Ovary (tissue), 9 donors: ENCODE measurements around the gene ANO6. TPM values are rescaled to one million over a fixed set of nuclear protein-coding genes. Genes with fewer than 3 reads are reported as not detected.

Experiments used
- DNase-seq, 5 donors: peaks; one replicate each; pipeline ENCODE4 v3.0.0-alpha.2; 2019 to 2020
- H3K27ac ChIP-seq, 2 donors: fragments of 200-600 bp; one replicate each; pipeline versions ENCODE4 v1.5.1 to v1.8.0; 2019 to 2022
- H3K27me3 ChIP-seq: fragments of 200-600 bp; one replicate; pipeline ENCODE4 v1.8.0; 2022
- H3K36me3 ChIP-seq: fragments of 200-600 bp; sonication (generic); one replicate; pipeline ENCODE4 v1.5.1; 2019
- H3K4me1 ChIP-seq: one replicate; pipeline ENCODE4 v1.8.1; 2013; ENCODE audit warnings: mild to moderate bottlenecking, moderate library complexity; ENCODE audit not compliant: insufficient read depth
- H3K4me3 ChIP-seq: fragments of 200-600 bp; sonication (generic); one replicate; pipeline ENCODE4 v1.5.1; 2017
- H3K9me3 ChIP-seq, 2 donors: fragments of 200-600 bp in 1 of 2; sonication (generic) in 1 of 2; one replicate each; pipeline versions ENCODE4 v1.5.1 to v1.8.1; 2013 to 2019; ENCODE audit warnings: mild to moderate bottlenecking in 1 of 2, moderate library complexity in 1 of 2
- CTCF ChIP-seq, 3 donors: fragments of 450-650 bp in 2 of 3; fragments of 200-600 bp in 1 of 3; IDR thresholded peaks; one replicate each; pipeline versions ENCODE4 v1.5.1 to v1.8.0; 2016 to 2022; ENCODE audit warnings: antibody characterized with exemption in 3 of 3, mild to moderate bottlenecking in 1 of 3
- EP300 ChIP-seq: sonication (generic); formaldehyde crosslinking; IDR thresholded peaks from one replicate; pipeline ENCODE4 v1.6.1; 2017; ENCODE audit warnings: antibody characterized with exemption
- POLR2A ChIP-seq: fragments of 450-650 bp; IDR thresholded peaks from one replicate; pipeline ENCODE4 v1.6.1; 2017; ENCODE audit warnings: antibody characterized with exemption, mild to moderate bottlenecking, moderate library complexity
- WGBS, 3 donors: extraction: QIAGEN DNeasy Blood & Tissue Kit in 1 of 3; methylation state at CpG; one replicate each; pipeline versions ENCODE4 v1.1.5 to v1.1.7; 2013 to 2017; 5-methylcytosine and 5-hydroxymethylcytosine counted together
- intact Hi-C, 4 donors: fragments of 100-400 bp; cut with DNase I; formaldehyde crosslinking; loops; one replicate each; pipeline versions ENCODE4 v1.11.0 to v1.15.1; 2022 to 2023
- polyA plus RNA-seq, 2 donors: library from polyadenylated mRNA; stranded (reverse); fragments of 200-250 nt in 1 of 2; fragments of 350-450 nt in 1 of 2; fragmentation: Illumina TruSeq in 1 of 2; extraction: RNeasy Lipid Tissue Mini Kit (QIAGEN cat#74804) in 1 of 2; gene quantifications; one replicate each; pipeline ENCODE4 v1.2.3, GENCODE V29; 2013 to 2014
- total RNA-seq, 7 donors: library from RNA; depleted of rRNA in 2 of 7; stranded (reverse); fragments of >200 nt in 2 of 7; fragmentation: NEBNext Ultra II Directional in 3 of 7; extraction: Animal tissue kit (Norgen Biotek cat#: 25700) in 3 of 7; gene quantifications; one replicate each; pipeline versions ENCODE4 v1.1.0 to v1.2.4, GENCODE V29; 2016 to 2023
- donor health status: DM: no; HTN: no; CAD: no; lungs with moderate emphysema.
- donor health status: DM: no; HTN: no; CAD: no.
- donor health status: Bipolar disorder and iron deficiency.
- donor health status: DM: yes; HTN: yes; CAD: no.
- donor health status: DM: no; HTN: no; CAD: no.
- donor health status: DM: yes; HTN: yes; CAD: no.

The ANO6 gene
- total and polyA plus RNA-seq, 9 donors: 38.8 to 88.5 (median 63.2) TPM

GRCh38 chr12:45186762-45187161 lies 29.1 kb upstream of the ANO6 start:
- WGBS, 3 donors: 95 to 98% (median 98%) methylated on average over 2 of the region's 2 CpGs
- intact Hi-C loops: no loop called here

GRCh38 chr12:45189766-45190403 lies 26.0 kb upstream of the ANO6 start:
- intact Hi-C loops: no loop called here
- Histone ChIP-seq H3K4me3 (no peak overlapping the region), H3K36me3 (no peaks in the 10 kb centered on the region), H3K4me1 (no peaks in the 10 kb centered on the region), H3K27me3 (no peaks in the 10 kb centered on the region), H3K9me3 (no peaks in the 10 kb centered on the region), H3K27ac (no peak overlapping the region)
- DNase-seq: no peak
- TF ChIP-seq POLR2A (no peak), EP300 (no peak), CTCF (IDR thresholded peaks at IDR 0.05) (no peak)
- 48 to 72% (median 64%) methylated on average over 1 of the region's 1 CpG for WGBS, 3 donors

More at GRCh38 chr12:45186762-45187161, 29.1 kb upstream of the ANO6 start:
- Histone ChIP-seq H3K4me1 (no peaks in the 10 kb centered on the region), H3K36me3 (no peaks in the 10 kb centered on the region), H3K27ac (no peak overlapping the region), H3K9me3 (no peaks in the 10 kb centered on the region), H3K4me3 (no peak overlapping the region), H3K27me3 (no peaks in the 10 kb centered on the region)
- TF ChIP-seq EP300 (no peak), POLR2A (no peak), CTCF (IDR thresholded peaks at IDR 0.05) (no peak)
- no peak for DNase-seq

- TF ChIP-seq CTCF (IDR thresholded peaks at IDR 0.05) (no peak), EP300 (no peak), POLR2A (no peak)
- Histone ChIP-seq H3K9me3 (no peaks in the 10 kb centered on the region), H3K4me1 (no peaks in the 10 kb centered on the region), H3K4me3 (no peak overlapping the region), H3K36me3 (no peaks in the 10 kb centered on the region), H3K27me3 (no peaks in the 10 kb centered on the region), H3K27ac (no peak overlapping the region)
- intact Hi-C loops: no loop called here
- 89 to 93% (median 92%) methylated on average over 1 of the region's 1 CpG for WGBS, 3 donors
- DNase-seq: no peak
Measured at GRCh38 chr12:45191239-45191638, 24.7 kb upstream of the ANO6 start.

- intact Hi-C loops: no loop called here
- H3K4me1 ChIP-seq: no peaks in the 10 kb centered on the region
- H3K9me3 ChIP-seq: no peaks in the 10 kb centered on the region
- WGBS, 3 donors: 83 to 87% (median 86%) methylated on average over 4 of the region's 4 CpGs
- no peak overlapping the region for H3K27ac ChIP-seq
- no peaks in the 10 kb centered on the region for H3K36me3 ChIP-seq
- no peaks in the 10 kb centered on the region for H3K27me3 ChIP-seq
- TF ChIP-seq EP300 (no peak), POLR2A (no peak), CTCF (IDR thresholded peaks at IDR 0.05) (no peak)
- H3K4me3 ChIP-seq: no peak overlapping the region
- no peak for DNase-seq
Measured at GRCh38 chr12:45192707-45193106, 23.2 kb upstream of the ANO6 start.
